ENCODE results near the gene PDXK. TPM values are rescaled to one million over a fixed set of nuclear protein-coding genes. Genes with fewer than 3 reads are reported as not detected.

PDXK gene
- total RNA-seq, 1 experiment from 2014 or later: 210 TPM

DNA sequence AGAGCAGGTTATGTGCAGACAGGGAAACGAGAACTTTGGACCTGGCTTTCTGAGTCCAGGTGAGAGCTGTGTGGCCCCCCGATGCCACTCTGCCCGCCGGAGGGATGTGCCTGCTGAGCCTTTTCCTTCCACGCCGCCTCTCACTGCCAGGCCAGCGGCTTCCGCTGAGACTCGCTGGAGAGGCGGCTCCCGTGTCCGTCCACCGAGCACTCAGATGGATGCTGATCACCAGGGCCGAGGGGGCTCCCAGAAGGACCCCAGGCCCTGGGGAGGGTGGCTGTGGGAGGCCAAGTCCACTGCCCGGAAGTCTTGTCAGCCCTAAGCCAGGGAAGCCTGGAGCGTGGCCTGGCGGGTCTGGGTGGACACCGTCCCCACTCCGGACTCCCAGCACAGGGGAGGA, 40.7 kb downstream of the PDXK start:
- Mint-ChIP-seq H3K4me1 (ENCODE audit: insufficient read depth, unreplicated experiment) (peaks cover 11% of the 10 kb centered on the region), H3K9me3 (ENCODE audit: unreplicated experiment) (no peaks in the 10 kb centered on the region), H3K36me3 (ENCODE audit: insufficient read depth, unreplicated experiment) (peaks cover 86% of the 10 kb centered on the region), H3K27me3 (ENCODE audit: insufficient read depth, unreplicated experiment) (no peaks in the 10 kb centered on the region), H3K4me3 (ENCODE audit: unreplicated experiment) (no peak overlapping the region), H3K27ac (ENCODE audit: low read depth, unreplicated experiment) (no peak overlapping the region)
- no TSS peak for BruUV-seq (replicated peaks)
- ChIA-PET CTCF (interaction anchor here (0.5 kb wide), 1 partner anchor 22 kb away, joined by 3 read pairs; no protein-coding TSS in a partner anchor), POLR2A (interaction anchor here (1.2 to 1.9 kb wide), 3 partner anchors 9 to 40 kb away, joined by 5 to 17 read pairs (median 6); no protein-coding TSS in a partner anchor)
- intact Hi-C loops (cut with micrococcal nuclease): no loop called here
- no peak for DNase-seq (ENCODE audit: unreplicated experiment)
- TF ChIP-seq, protein P1, sequence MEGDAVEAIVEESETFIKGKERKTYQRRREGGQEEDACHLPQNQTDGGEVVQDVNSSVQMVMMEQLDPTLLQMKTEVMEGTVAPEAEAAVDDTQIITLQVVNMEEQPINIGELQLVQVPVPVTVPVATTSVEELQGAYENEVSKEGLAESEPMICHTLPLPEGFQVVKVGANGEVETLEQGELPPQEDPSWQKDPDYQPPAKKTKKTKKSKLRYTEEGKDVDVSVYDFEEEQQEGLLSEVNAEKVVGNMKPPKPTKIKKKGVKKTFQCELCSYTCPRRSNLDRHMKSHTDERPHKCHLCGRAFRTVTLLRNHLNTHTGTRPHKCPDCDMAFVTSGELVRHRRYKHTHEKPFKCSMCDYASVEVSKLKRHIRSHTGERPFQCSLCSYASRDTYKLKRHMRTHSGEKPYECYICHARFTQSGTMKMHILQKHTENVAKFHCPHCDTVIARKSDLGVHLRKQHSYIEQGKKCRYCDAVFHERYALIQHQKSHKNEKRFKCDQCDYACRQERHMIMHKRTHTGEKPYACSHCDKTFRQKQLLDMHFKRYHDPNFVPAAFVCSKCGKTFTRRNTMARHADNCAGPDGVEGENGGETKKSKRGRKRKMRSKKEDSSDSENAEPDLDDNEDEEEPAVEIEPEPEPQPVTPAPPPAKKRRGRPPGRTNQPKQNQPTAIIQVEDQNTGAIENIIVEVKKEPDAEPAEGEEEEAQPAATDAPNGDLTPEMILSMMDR (IDR thresholded peaks at IDR 0.05; ENCODE audit: unreplicated experiment): no peak

DNA sequence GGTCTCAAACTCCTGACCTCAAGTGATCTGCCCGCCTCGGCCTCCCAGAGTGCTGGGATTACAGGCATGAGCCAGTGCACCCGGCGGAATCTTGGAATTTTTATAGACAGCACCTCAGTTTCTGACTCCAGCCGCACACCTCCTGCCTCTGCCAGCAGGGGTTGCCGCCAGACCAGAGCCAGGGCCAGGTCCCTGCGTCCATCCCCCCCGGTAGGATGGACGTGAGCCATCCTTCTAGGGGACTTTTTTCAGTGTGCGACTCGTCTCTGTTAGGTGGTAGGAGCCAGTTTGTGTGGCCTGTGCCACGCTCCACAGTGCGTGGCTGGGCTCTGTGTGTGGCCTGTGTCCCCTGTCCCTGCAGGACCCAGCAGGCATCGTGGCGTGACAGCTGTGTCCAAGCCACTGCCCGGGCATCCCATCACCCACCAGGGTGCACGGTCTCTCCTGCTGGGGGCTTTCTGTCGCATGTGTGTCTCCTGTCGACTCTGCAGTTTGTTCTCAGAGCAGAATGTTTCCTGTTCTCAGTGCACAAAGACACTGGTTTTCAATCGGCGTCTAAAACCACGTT, 41.5 kb downstream of the PDXK start:
- no peaks in the 10 kb centered on the region for H3K27me3 Mint-ChIP-seq (ENCODE audit: insufficient read depth, unreplicated experiment)
- H3K4me1 Mint-ChIP-seq (ENCODE audit: insufficient read depth, unreplicated experiment): peaks cover 17% of the 10 kb centered on the region
- no peak overlapping the region for H3K27ac Mint-ChIP-seq (ENCODE audit: low read depth, unreplicated experiment)
- no peaks in the 10 kb centered on the region for H3K9me3 Mint-ChIP-seq (ENCODE audit: unreplicated experiment)
- no TSS peak for BruUV-seq (replicated peaks)
- TF ChIP-seq, protein P1 (IDR thresholded peaks at IDR 0.05; ENCODE audit: unreplicated experiment): no peak
- no peak overlapping the region for H3K4me3 Mint-ChIP-seq (ENCODE audit: unreplicated experiment)
- DNase-seq (ENCODE audit: unreplicated experiment): no peak
- intact Hi-C loops (cut with micrococcal nuclease): no loop called here
- CTCF ChIA-PET: no interaction called here
- POLR2A ChIA-PET: interaction anchor here (0.5 to 1.3 kb wide), 2 partner anchors 27 to 41 kb away, joined by 3 to 5 read pairs; no protein-coding TSS in a partner anchor
- peaks cover 86% of the 10 kb centered on the region for H3K36me3 Mint-ChIP-seq (ENCODE audit: insufficient read depth, unreplicated experiment)

DNA sequence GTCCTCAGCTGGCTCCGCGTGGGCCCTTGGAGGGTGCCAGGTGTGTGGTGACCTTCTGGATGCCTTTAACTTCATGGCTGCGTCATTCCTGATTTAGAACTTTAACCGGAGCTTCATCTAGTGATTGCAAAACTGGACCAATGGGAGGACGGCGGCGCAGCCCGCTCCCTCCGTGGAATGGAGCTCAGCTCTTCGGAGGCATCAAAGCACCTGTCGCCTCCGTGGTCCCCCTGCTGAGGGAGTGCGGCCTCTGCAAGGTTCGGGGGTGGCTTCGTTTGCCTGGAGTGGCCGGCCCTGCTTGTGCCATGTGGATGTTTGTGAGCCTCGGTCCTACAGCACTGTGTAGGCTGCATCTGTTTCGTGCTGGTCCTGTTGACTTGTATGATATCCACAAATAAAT, 43.0 kb downstream of the PDXK start:
- no peak for DNase-seq (ENCODE audit: unreplicated experiment)
- intact Hi-C loops (cut with micrococcal nuclease): no loop called here
- Mint-ChIP-seq H3K27ac (ENCODE audit: low read depth, unreplicated experiment) (no peak overlapping the region), H3K4me3 (ENCODE audit: unreplicated experiment) (no peak overlapping the region), H3K36me3 (ENCODE audit: insufficient read depth, unreplicated experiment) (peaks cover 72% of the 10 kb centered on the region), H3K4me1 (ENCODE audit: insufficient read depth, unreplicated experiment) (peaks cover 17% of the 10 kb centered on the region), H3K9me3 (ENCODE audit: unreplicated experiment) (no peaks in the 10 kb centered on the region), H3K27me3 (ENCODE audit: insufficient read depth, unreplicated experiment) (no peaks in the 10 kb centered on the region)
- no TSS peak for BruUV-seq (replicated peaks)
- CTCF ChIA-PET: no interaction called here
- POLR2A ChIA-PET: interaction anchor here (0.7 to 1.5 kb wide), 6 partner anchors 18 to 248 kb away, joined by 3 to 4 read pairs (median 4); no protein-coding TSS in a partner anchor
- TF ChIP-seq, protein P1 (IDR thresholded peaks at IDR 0.05; ENCODE audit: unreplicated experiment): no peak

DNA sequence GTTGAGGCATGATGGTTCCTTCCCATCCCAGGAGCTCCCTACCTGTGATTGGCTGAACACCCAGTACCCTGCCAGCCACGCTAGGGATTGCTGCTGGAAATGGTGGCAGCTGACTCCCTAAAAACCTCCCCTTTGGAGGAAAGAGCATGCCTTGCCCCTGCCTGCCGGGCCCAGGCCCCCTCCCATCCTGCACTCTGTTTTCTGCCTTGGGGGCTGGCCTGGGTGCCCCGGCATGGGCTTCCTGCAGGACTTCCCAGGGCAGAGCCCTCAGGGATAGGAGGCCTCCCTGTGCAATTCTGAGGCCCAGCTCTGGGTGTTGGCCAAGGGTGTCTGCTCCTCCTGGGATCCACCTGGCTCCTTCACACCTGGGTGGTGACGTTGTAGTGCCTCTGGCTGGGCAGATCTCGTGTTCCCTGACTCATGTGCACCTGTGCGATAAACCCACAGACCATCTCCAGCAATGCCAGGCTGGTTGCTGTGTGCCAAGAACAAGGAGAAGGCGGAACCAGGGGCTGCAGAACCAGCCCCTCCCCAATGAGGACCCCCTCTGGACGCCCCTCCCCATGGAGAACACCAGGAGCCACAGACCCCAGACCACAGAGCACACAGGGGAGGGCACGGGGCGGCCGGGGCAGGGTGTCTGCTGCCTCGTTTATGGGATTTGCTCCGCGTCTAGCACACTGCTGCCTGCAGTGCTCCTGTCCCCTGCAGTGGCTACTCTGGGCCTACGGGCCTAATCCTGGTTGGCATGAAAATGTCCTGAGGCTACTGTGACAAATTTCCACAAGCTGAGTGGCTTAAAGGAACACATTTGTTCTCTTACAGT, 43.6 kb downstream of the PDXK start:
- H3K9me3 Mint-ChIP-seq (ENCODE audit: unreplicated experiment): no peaks in the 10 kb centered on the region
- no peak overlapping the region for H3K27ac Mint-ChIP-seq (ENCODE audit: low read depth, unreplicated experiment)
- BruUV-seq (replicated peaks): no TSS peak
- H3K4me1 Mint-ChIP-seq (ENCODE audit: insufficient read depth, unreplicated experiment): peaks cover 19% of the 10 kb centered on the region
- peaks cover 66% of the 10 kb centered on the region for H3K36me3 Mint-ChIP-seq (ENCODE audit: insufficient read depth, unreplicated experiment)
- DNase-seq (ENCODE audit: unreplicated experiment): peak; percentile 92
- ChIA-PET POLR2A (interaction anchor here (0.6 to 1.5 kb wide), 8 partner anchors 18 to 248 kb away, joined by 3 to 4 read pairs (median 4); no protein-coding TSS in a partner anchor), CTCF (no interaction called here)
- TF ChIP-seq, protein P1 (IDR thresholded peaks at IDR 0.05; ENCODE audit: unreplicated experiment): no peak
- no peaks in the 10 kb centered on the region for H3K27me3 Mint-ChIP-seq (ENCODE audit: insufficient read depth, unreplicated experiment)
- intact Hi-C loops (cut with micrococcal nuclease): no loop called here
- no peak overlapping the region for H3K4me3 Mint-ChIP-seq (ENCODE audit: unreplicated experiment)
